Fibroblast of skin of left quadriceps (primary cell): Measurements from ENCODE around the gene KEL.

Source experiments
- DNase-seq, 2 experiments: peaks; one replicate each; pipeline ENCODE4 v3.0.0-alpha.2; 2013; ENCODE audit warnings: low read depth in 2 of 2

Gene KEL

DNA sequence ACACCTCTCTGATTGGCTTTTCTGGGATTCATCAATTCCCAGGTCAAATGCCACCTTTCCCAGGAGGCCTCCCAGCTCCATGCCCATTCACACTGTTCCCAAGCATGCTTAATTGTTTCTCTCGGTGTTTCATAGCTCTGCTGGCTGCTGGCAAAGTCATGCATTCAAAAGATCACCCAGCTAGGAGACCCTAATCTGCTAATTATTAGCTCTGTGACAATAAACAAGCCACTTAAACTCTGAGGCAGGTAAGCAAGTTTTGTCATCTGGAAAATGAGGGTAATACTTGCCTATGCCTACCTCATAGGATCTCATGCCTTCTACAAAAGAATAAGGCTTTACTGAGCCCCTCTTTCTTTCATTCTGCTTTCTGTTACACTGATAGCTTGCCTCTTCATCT lies 828 bp upstream of the KEL start:
- DNase-seq = no peak

GRCh38 chr7:142961595-142961972 lies 579 bp downstream of the KEL start:
- DNase-seq = no peak

DNA sequence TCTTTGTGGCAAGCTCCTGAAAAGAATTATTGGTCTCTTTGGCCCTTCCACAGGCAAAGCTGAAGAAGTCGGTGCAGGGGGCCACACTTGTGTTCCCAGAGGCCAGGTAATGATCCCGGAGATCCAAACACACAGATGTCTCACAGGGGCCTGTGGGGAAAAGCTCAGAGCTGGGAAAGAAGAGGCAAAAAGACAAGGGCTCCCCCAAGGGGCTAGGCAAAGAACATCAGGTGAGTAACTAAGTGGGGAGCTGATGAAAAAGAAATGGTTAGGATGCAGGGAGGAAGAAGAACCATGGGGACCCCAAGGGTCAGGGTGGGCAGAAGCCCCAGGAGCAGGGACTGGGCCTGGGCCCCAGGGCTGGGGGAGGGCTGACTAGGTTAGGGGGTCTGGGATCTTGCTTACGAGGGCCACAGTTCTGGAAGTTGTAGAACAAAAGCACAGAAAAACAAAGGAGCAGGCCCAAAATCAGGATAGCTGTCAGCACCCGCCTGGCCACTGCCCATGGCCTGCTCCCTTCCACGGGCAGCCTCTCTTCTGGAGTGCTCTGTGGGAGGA lies 1.1 kb downstream of the KEL start:
- DNase-seq = no peak

DNA sequence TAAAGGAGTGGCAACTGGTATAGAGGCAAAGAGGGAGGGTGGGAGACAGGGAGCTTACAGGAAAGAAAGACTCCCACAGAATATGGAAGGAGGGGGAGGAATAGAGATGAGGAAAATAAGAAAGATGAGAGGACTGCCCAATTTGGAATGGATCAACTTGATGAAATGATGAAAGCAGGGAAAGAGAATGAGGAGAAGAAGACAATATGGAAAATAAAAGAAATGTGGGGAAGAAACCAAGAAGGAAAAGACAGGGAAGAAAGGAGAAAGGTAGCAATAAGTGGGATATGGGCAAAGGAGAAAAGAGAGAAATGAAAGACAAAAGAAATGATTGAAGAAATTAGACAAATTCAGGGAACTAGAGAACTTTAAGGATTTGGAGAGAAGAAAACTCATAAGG lies 3.0 kb downstream of the KEL start:
- no peak for DNase-seq

DNA sequence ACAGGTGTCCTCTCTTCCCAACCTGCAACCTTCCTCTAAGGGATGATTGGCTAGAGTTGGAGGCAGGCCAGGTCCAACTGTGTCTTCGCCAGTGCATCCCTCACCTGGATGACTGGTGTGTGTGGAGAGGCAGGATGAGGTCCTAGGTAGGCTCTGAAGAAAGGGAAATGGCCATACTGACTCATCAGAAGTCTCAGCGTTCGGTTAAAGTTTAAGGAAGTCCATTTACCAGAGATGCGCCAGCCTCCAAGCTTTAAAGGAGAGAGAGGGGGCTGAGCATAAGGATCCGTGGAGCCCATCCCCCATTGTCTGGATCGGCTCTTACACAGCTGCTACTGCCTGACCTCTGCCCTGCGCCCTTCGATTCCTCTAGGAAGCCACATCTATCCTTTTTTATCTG lies 4.4 kb downstream of the KEL start:
- no peak for DNase-seq

GRCh38 chr7:142956951-142957623 lies 5.1 kb downstream of the KEL start:
- DNase-seq = no peak

- no peak for DNase-seq
Measured at GRCh38 chr7:142954680-142955268, 7.4 kb downstream of the KEL start.

DNA sequence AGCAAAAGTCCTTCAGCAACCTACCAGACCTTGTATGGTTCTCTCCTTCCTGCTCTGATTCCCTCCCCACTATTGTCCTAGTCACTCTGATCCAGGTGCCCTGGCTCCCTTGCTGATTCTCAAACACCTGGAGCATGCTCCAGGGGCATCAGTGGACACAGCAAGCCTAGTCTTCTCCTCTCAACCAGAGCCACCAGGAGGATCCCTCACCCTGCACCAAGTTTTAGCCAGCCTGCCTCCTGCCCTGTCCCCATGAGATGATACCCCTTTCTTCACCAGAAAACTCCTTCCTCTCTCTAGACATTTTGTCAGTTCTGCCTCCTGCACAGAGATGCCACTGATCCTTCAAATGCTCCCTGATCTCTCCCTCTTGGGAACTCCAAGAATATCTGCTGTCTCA lies 11.9 kb downstream of the KEL start:
- DNase-seq = no peak

- DNase-seq = no peak
Measured at GRCh38 chr7:142948603-142949002, 13.6 kb downstream of the KEL start.

DNA sequence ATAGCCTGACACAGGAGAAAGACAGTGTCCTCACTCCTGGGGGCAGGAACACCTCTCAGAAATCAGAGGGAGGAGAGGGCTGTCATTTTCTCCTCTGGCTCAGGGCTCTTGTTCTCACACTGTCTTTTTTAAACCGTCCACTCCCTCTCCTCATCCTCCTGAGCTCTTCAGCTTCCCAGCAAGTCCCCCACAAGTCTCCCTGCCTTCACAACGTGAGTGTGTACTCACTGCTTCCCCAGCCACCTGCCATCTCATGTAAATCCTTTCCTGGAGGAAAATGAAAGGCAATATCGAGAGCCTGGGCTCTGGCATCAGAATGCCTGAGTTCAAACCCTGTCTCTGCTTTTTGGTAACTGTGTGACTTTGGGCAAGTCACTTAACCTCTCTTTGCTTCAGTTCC lies 17.2 kb downstream of the KEL start:
- DNase-seq = no peak

DNA sequence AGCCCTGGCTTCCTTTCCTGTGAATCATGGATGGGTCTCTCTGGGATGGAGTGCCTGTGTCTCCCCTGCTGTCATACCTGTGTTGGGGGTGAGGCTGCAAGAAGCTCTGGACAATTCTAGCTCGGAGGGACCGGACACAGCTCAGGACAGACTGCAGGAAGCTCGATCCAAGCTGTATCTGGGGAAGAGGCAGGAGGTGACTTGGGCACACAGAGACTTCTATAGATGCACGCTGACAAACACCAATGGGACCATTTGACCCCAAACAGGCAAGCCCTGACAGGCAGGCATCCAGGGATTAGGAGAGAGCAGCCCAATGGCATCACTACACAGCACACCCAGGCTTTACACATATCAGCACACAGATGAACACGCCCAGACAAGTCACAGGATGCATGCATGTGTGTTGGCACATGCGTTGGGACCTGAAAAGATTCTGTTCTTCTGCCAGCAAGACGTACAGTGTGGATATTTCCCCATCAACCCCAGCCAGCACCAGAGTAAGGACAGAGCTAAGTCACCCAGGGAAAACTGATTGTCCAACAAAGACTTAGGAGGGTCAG lies 18.4 kb downstream of the KEL start:
- DNase-seq = no peak

DNA sequence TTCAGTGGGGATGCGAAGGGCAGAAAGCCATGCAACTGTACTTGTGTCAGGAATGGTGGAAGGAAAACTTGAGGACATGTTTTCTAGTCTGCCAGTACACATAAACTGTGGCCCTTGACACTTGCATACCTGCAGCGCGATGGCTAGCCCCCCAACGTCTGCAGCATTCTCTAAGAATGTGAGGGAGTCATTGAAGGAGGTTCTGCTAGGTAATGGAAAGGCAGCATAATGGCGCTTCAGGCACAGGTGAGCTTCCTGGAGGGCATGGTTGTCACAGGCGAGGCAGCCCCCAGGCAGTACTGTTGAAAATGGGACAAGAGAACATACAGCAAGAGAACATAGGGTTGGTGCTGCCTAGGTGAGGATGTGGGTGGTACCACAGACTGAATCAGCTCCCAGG lies 19.4 kb downstream of the KEL start:
- DNase-seq = no peak

- no peak for DNase-seq
Measured at GRCh38 chr7:142941541-142941940, 20.6 kb downstream of the KEL start.

DNA sequence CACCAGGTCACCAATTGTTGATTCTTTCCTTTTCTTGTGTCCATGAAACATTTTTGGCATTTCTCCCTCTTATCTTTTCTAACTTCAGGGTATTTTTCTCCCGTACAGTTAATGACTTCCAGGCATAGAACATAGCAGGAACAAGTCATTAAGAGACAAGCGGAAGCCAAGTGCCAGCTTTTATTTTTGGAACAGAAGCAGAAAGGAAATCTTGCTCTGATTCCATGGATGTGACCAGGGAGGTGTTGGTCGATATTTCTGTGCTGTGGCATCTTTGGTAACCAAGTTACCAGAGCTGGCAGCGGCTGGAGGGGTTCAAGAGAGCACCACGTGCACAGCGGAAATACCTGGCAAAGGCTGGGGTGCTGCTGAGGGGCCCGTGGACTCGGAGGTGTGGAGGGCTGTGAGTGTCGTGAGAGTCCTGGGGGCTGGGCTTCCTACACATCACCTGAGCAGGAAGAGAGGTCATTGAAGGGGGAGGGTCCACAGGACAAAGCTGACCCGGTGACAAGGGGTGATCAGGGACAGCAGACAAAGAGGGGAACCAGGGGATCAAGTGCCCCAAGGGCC lies 21.1 kb downstream of the KEL start:
- DNase-seq = no peak

DNA sequence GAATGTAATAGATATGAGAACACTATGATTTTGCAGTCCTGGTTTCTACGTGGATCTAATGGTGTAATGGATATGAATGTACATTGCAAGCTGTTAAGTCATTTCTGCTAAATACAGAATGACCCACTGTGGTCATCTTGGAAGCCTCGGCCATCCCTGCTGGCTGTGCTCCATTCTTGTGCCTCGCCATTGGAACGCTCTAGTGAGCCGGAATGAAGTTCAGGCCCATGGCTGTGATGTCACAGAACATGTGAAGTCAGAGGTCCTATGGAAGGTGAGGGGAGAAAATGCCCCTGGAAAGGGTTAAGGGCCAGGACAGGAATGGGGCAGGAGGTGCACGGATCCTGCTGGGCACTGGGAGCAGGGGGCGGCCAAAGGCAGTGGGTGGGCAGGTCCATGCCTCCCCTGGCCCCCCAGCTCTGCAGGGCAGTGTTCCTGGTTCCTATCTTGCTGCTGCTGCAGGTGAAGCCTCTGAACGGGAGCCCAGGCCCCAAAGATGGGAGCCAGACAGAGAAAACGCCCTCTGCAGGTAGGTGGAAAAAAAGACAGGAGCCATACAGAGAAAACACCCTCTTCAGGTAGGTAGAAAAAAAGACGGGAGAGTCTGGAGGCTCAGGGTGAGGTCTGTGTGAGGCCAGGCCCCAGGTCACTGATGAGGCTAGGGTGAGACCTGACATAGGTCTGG lies 22.8 kb downstream of the KEL start, which contains the start of gene LLCFC1:
Gene LLCFC1 (plus strand): TSS at position 259 of the 685 bp plus-strand sequence. CDS start 138 bp downstream, at position 397.
- no peak for DNase-seq

GRCh38 chr7:142938611-142939010 lies 23.6 kb downstream of the KEL start:
- no peak for DNase-seq

- DNase-seq = no peak
Measured at GRCh38 chr7:142935941-142936565, 26.1 kb downstream of the KEL start.

DNA sequence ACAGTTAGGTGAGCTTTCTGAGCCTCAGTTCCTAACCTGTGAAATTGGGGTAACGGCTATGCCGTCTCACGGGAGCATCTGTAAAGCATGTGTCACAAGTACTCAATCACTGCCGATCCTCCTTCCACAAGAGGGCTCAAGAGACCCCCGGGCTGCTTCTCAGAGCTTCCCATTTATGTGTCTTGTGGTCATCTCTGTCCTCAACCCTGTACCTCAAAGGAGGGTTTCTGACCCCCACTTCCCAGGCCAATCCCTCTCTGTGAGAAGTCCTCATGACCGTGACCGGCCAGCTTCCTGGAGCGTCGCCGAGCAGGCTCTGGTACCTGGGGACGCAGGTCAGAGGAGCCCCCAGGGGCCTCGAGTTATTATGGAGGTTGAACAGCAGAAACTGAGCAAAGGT lies 28.1 kb downstream of the KEL start:
- no peak for DNase-seq

DNA sequence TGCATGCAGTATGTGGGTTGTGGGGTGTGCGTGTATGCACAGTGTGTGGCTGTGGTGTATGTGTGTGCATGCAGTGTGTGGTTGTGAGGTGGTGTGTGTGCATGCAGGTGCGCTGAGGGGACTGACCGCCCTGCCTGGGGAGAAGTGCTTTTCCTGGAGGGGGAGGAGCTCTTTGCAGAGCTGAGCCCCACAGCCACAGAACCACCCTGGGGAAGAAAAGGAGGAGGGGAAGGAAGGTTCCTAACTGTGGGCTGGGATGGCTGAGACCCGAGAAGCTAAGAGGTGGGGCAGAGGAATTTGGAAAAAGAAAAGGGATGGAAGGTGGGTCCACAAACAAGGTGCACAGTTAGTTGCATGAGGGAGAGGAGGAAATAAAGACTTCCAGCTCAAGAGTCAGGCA lies 28.5 kb downstream of the KEL start, which contains the start of gene TRPV5:
Gene TRPV5 (minus strand): TSS at position 123 of the 400 bp plus-strand sequence. CDS start 287 bp downstream, outside the sequence.
- DNase-seq = no peak

DNA sequence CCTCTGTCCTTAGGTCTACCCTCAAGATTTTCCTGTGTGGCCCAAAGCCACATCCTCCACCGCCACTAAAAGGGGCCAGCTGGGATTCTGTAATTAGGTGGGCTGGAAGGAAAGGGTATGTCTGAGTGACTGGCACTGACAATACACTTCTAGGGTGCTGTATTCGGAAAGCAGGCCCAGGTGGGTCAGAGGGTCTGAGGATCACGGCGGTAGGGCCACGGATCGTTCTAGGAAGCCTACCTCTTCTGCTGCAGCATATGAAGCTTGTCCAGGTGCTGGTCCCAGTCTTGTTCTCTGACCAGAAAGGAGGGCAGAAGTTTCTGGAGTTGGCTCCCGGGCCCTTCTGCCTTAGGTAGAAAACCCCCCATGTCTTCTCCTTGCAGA lies 29.1 kb downstream of the KEL start:
- no peak for DNase-seq

GRCh38 chr7:142932386-142933091 lies 29.6 kb downstream of the KEL start:
- no peak for DNase-seq
